HG02938 (cell line): ENCODE data around the gene EXOC3L2.

Source experiments
- ATAC-seq: cut with Tn5 transposase; IDR thresholded peaks from one replicate; pipeline ENCODE4 v1.9.1; 2021; ENCODE audit warnings: mild to moderate bottlenecking, moderate library complexity; ENCODE audit not compliant: unreplicated experiment

The EXOC3L2 gene

GRCh38 chr19:45223879-45224278 lies 21.3 kb downstream of the EXOC3L2 start:
- ATAC-seq = no peak

GRCh38 chr19:45222724-45223123 lies 22.5 kb downstream of the EXOC3L2 start:
- ATAC-seq = no peak

GRCh38 chr19:45218911-45219743 lies 26.1 kb downstream of the EXOC3L2 start:
- ATAC-seq = no peak

GRCh38 chr19:45218426-45218825 lies 26.8 kb downstream of the EXOC3L2 start:
- ATAC-seq = no peak

- no peak for ATAC-seq
Measured at GRCh38 chr19:45217957-45218334, 27.3 kb downstream of the EXOC3L2 start.

- no peak for ATAC-seq
Measured at GRCh38 chr19:45217193-45217956, 27.8 kb downstream of the EXOC3L2 start.

- no peak for ATAC-seq
Measured at GRCh38 chr19:45216667-45217066, 28.5 kb downstream of the EXOC3L2 start.

- no peak for ATAC-seq
Measured at GRCh38 chr19:45215391-45216191, 29.6 kb downstream of the EXOC3L2 start.

GRCh38 chr19:45213031-45213430 lies 32.2 kb downstream of the EXOC3L2 start:
- no peak for ATAC-seq

GRCh38 chr19:45211751-45212381 lies 33.3 kb downstream of the EXOC3L2 start:
- ATAC-seq = no peak

- ATAC-seq = no peak
Measured at GRCh38 chr19:45206328-45206727, 38.9 kb downstream of the EXOC3L2 start.

- no peak for ATAC-seq
Measured at GRCh38 chr19:45205810-45206209, 39.4 kb downstream of the EXOC3L2 start.

GRCh38 chr19:45202637-45203036 lies 42.6 kb downstream of the EXOC3L2 start:
- ATAC-seq = no peak

- ATAC-seq = no peak
Measured at GRCh38 chr19:45200568-45200967, 44.6 kb downstream of the EXOC3L2 start.

GRCh38 chr19:45195764-45196163 lies 49.4 kb downstream of the EXOC3L2 start:
- no peak for ATAC-seq

GRCh38 chr19:45191375-45191774 lies 53.8 kb downstream of the EXOC3L2 start:
- no peak for ATAC-seq

GRCh38 chr19:45189971-45190370 lies 55.2 kb downstream of the EXOC3L2 start:
- ATAC-seq = no peak

GRCh38 chr19:45187421-45188100 lies 57.6 kb downstream of the EXOC3L2 start:
- no peak for ATAC-seq

GRCh38 chr19:45186509-45187334 lies 58.5 kb downstream of the EXOC3L2 start:
- no peak for ATAC-seq
